GM21786 (cell line): Measurements from ENCODE around the gene AKAP13.
A peak's percentile ranks its signal among the peaks of the same experiment; 100 is the strongest.
"Not testable (repeated sequence)": the region's sequence is repeated elsewhere in the genome, so short reads cannot be mapped to it uniquely, and the experiment has no call there.

Source experiments
- ATAC-seq: cut with Tn5 transposase; IDR thresholded peaks from one replicate; pipeline ENCODE4 v1.9.1; 2021; ENCODE audit not compliant: unreplicated experiment

AKAP13 gene

DNA sequence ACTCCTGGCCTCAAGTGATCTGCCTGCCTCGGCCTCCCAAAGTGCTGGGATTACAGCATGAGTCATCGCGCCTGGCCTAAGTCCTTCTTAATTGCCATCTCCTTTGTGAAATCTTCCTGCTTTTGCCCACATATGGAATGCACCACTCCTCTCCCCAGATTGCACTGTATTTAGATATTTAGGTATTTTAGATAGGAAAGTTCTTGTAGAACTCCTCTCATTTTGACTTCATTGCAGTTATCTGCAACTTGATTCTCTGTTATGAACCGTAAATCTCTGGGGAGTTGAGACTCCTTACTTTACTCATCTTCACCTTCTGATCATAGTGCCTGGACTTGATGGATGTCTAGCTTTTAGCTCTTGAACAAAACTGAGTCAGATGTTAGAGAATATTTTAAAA is 150.7 kb downstream of the AKAP13 start:
- ATAC-seq = no peak

DNA sequence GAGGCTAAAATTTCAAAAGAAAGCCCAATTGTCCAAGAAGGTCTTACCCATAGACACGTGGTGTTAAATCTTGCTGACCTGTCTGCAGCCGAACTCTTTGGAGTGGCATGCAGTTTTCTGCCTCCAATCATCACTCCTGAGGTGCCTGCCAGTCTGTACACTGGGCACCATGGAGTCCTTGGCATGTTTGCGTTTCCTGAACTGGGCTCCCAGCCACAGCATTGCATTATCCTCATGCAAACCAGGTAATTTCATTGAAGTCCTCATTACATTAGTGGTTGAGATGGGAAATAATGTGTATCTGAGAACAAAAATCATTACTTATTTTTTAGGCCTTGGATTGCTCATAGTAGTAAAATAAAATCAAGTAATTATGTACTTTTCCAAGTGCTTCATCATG is 152.3 kb downstream of the AKAP13 start:
- ATAC-seq = no peak

DNA sequence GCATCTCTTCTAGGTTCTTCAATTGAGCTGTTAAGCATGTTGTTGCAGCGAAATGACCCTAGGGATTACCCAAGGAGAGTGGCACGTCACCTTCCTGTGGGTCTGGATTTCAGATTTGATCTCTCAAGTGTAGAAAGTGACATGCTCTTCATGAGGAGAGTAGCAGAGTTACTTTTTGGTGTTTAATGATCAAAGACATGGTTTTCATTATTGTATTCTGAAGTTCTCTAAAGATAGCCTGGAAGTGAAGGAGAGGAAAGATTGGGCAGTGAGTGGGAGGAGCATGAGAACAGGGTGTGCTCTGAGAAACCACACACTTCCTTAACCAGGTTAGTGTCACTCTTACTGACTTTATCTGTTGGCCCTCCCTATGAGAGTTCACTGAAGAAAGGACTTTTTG is 153.6 kb downstream of the AKAP13 start:
- ATAC-seq = peak; percentile 94

DNA sequence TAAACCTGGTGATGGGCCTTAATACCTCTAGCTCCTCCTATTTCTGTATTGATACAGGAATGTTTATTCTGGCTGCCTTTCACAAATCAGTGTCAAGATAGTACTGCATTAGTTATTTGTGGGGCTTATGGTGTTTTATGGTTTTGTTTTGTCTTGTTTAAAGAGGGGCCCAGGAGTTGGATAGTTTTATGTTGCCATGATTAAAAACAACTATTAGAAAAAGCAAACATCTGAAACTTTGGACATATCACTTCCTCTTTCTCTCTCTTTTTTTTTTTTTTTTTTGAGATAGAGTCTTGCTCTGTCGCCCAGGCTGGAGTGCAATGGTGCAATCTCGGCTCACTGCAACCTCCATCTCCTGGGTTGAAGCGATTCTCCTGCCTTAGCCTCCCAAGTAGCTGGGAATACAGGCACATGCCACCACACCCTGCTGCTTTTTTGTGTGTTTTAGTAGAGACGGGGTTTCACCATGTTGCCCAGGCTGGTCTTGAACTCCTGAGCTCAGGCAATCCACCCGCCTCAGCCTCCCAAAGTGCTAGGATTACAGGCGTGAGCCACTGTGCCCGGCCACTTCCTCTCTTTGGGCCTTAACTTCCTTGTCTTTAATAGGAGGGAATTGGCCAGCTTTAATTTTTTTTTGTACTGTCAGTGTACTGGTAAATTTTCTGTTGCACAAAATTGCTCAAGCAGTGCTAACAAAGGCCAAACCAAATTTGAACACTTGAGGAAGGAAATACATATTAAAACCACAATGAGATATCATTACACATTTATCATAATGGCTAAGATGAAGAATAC is 155.3 kb downstream of the AKAP13 start:
- ATAC-seq = not testable (repeated sequence)

GRCh38 chr15:85536341-85536740 is 155.9 kb downstream of the AKAP13 start:
- no peak for ATAC-seq

GRCh38 chr15:85539491-85539890 is 159.1 kb downstream of the AKAP13 start:
- ATAC-seq = no peak

DNA sequence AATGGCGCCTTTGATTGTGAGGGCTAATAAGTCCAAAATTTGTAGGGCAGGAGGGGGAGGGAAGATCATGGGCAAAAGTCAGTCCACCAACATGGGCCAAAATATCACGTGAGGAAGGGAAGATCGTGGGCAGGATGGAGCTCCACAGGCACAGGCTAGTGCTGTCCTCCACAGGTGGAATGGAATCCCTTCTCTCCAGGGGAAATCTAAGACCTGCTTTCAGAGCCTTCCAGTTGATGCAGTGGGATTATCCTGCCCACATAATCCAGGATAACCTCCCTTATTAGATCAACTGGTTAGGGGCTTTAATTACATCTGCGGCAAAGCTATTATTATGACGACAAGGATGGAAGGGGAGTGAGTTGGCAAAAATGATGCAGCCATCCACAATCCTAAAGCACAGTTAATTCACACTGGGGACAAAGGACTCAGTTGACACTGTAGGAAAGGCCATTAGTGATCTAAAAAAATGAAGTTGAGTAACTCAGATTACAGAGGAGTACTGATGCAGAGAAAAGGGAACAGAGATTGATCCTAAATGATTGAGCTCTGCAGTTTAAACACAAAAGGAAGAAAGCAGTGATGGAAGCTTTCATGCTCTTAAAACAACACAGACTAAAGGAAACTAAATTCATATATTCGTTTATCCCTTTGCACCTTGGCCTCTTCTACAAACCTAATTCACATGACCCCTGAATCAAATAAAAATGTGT is 159.8 kb downstream of the AKAP13 start:
- ATAC-seq = no peak

- no peak for ATAC-seq
Measured at GRCh38 chr15:85541744-85542143, 161.3 kb downstream of the AKAP13 start.

DNA sequence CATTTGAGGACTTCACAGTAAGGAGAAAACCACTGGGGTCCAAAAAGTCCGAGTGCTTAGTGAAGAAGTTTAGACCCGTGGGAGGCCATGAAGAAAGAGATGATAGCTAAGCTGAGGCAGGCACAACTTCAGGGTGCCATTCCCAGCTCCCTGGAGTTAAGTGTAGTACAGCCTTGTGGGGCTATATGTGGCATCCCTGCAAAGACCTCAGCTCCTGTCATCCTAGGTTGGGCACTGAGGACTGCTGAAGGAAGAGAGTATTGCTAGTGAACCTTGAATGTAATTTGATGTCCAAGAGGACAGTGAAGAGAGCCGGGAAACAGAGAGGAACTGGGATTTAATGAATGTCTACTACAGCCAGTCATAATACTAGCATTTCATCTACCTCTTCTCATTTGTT is 162.1 kb downstream of the AKAP13 start:
- no peak for ATAC-seq

DNA sequence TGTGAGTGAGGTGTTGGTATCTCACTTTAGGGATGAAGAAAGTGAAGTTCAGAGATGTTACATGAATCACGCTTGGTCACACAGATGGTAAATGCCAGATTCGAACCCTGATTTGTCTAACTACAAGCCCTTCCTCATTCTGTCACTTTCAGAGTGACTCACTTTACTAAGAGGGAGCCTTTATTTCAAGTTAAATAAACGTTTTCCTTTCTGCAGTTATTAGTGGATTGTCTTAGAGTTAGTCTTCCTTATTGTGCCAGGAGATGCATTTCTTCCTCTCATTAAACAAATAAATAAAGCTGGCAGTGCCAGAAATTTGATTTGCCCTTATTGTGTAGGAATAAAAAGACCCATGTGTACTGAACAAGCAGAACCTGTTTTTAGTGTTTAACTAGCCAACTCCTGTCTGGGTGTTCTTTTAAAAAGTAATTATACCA is 162.5 kb downstream of the AKAP13 start:
- no peak for ATAC-seq

DNA sequence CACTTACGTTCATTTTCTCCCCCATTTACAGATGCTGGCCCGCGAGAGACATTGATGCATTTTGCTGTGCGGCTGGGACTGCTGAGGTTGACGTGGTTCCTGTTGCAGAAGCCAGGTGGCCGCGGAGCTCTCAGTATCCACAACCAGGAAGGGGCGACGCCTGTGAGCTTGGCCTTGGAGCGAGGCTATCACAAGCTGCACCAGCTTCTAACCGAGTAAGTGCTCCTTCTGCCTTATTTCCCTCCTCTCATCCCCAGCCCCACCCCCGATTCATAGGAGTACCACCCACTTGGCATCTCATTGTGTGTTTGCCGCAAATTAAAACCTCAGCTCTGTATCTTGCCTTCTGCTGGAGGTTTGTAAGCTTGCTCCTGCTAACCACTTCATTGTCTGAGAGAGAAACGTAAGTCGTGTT is 163.3 kb downstream of the AKAP13 start:
- ATAC-seq = no peak

DNA sequence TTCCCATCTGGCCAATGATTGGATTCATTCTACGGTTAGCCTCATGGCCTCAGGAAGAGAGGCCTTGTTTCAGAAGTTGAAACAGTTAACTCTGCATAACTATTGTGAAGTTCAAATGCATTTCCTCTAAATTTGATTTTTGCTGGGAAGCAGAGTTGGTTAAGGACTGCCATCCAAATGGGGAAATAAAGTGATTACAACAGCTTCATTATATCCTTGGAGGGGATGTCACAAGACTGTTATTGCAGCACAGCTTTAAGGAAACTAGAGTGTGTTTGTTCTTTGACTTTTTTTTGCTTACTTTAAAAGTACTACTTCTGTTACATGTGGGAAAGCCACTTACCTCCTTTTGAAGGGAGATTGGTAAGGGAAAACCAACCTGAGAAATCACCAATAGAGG is 164.8 kb downstream of the AKAP13 start:
- no peak for ATAC-seq

- ATAC-seq = no peak
Measured at GRCh38 chr15:85545752-85546151, 165.3 kb downstream of the AKAP13 start.

- ATAC-seq = no peak
Measured at GRCh38 chr15:85547386-85547785, 167.0 kb downstream of the AKAP13 start.

GRCh38 chr15:85550283-85550682 is 169.9 kb downstream of the AKAP13 start:
- no peak for ATAC-seq

DNA sequence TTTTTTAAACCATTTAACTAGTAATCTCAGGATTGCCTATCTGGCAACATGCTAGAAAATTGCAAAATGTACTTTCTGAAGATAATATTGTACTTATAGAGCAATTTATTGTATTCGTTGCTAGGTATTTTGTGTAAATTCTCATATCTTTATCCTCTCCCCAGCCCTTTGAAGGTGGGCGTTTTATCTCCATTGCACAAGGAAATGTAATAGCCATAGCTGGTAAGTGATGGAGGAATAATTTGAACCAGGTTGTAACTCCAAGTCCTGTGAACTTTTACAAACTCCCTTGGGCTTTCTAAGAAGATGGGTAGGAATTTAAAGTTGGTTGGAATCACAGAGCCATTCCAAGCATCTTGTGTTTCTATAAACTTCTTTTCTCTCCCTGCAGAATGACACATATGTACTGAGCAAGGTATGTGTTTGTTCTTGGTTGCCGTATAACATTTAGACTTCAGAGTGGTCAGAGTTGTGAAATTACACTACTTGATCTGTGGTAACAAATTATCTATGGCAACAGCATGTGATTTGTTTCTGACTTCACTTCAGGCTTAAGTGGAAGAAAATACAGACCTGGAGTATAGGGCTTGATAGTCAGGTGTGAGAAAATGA is 170.9 kb downstream of the AKAP13 start:
- no peak for ATAC-seq

DNA sequence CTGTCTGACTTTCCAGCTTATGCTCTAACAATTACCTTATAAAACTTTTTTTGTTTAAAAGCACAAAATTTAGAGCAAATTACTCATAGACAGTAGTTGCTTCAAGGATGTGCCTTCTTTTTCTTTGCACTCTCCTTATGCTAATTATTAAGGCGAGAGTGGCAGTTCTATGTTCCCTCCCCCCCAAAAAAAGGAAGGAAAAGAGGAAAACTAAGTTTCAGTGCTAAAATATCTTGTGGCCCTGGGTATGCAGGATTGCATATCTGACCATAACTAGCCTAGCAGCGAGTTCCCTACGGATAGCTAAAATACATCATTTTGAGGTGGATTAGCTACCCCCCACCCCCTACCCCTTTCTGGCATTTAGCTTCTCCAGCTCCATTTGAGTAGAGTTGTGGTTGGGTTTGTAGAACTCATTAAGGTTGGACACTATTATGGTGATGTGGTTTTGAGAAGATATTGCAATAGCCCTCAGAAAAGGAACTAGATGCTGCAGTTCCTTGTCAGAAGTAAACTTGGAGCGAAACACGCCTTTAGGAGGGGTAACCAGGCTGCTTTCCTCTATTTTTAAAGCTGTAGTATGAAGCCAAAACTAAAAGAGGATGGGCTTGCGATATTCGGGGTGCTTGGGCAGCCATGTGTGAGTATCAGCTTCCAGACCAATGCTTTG is 174.6 kb downstream of the AKAP13 start:
- ATAC-seq = peak; percentile 58

GRCh38 chr15:85555875-85556617 is 175.6 kb downstream of the AKAP13 start:
- ATAC-seq = peak; percentile 67

DNA sequence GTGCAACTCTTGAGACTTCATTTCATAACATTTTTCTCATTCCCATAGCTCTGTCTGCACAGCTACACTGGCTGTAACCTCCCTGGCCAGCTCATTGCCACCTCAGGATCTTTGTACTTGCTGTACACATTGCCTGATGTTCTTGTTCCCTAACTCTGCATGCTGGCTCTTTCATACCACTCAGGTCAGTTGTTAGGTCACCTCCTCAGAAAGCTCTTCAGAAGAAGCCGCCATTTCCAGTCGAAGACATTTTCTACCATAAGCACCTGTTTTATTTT is 176.2 kb downstream of the AKAP13 start:
- no peak for ATAC-seq

DNA sequence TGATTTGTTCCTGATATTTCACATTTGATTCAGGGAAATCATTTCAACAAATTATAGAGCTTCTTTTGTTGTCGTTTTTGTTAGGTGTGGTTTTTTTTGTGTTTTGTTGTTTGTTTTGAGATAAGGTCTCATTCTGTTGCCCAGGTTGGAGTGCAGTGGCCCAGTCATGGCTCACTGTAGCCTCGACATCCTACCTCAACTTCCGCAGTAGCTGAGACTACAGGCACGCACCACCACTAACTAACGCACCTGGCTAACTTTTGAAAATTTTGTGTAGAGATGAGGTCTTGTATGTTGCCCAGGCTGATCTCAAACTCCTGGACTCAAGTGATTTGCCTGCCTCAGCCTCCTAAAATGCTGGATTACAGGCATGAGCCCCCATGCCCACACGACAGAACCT is 177.0 kb downstream of the AKAP13 start:
- no peak for ATAC-seq

- no peak for ATAC-seq
Measured at GRCh38 chr15:85558848-85559247, 178.4 kb downstream of the AKAP13 start.
